K562 treated with DMSO at 1 percent for 12 hours (cell line): ENCODE measurements around the gene SNIP1. TPM values are rescaled to one million over a fixed set of nuclear protein-coding genes. Genes with fewer than 3 reads are reported as not detected.

Experiments
- total RNA-seq: library from RNA; unstranded; fragments of 300-600 nt; gene quantifications from 2 replicates; pipeline ENCODE4 v1.2.3, GENCODE V29; 2022; ENCODE audit not compliant: insufficient read depth

The SNIP1 gene
- 5.5 and 10.4 TPM in 2 replicates for total RNA-seq

GRCh38 chr1:37553927-37554808 lies at the start of gene SNIP1:
TSS of gene SNIP1 (minus strand) at chr1:37554293. CDS start at chr1:37554229, 64 bp downstream.

GRCh38 chr1:37595440-37596181 lies 41.5 kb upstream of the SNIP1 start, which contains the start of gene GNL2:
TSS of gene GNL2 (minus strand) at chr1:37595937. CDS start at chr1:37595822, 115 bp downstream.

GRCh38 chr1:37556712-37557196 lies 2.7 kb upstream of the SNIP1 start, which contains the start of gene DNALI1:
TSS of gene DNALI1 (plus strand) at chr1:37556940. CDS start at chr1:37556995, 55 bp downstream.

GRCh38 chr1:37514350-37515184 lies 39.5 kb downstream of the SNIP1 start, which contains the start of gene MEAF6:
TSS of gene MEAF6 (minus strand) at chr1:37514766. CDS start at chr1:37514746, 20 bp downstream.

Other genes starting within 250 kb of the SNIP1 start
- gene ZC3H12A, start 79.7 kb downstream of the SNIP1 start, total RNA-seq = 12.6 and 19.2 TPM in 2 replicates
- gene MEAF6, start 39.5 kb downstream of the SNIP1 start, total RNA-seq = 59.5 and 89.1 TPM in 2 replicates
- gene DNALI1, start 2.6 kb upstream of the SNIP1 start, total RNA-seq = 0.60 and 5.6 TPM in 2 replicates
- gene GNL2, start 41.6 kb upstream of the SNIP1 start, total RNA-seq = 60.8 and 85.9 TPM in 2 replicates
- gene RSPO1, start 80.6 kb upstream of the SNIP1 start, total RNA-seq = not detected in 2 replicates
- gene CDCA8, start 138.2 kb upstream of the SNIP1 start, total RNA-seq = 50.0 and 88.1 TPM in 2 replicates
- not detected in 2 replicates for gene EPHA10, start 210.8 kb upstream of the SNIP1 start, total RNA-seq
- gene MANEAL, start 239.6 kb upstream of the SNIP1 start, total RNA-seq = 0.48 and 0.58 TPM in 2 replicates